A549 (cell line): ENCODE measurements around the gene SKIDA1. TPM values are rescaled to one million over a fixed set of nuclear protein-coding genes. Genes with fewer than 3 reads are reported as not detected.

Experiments
- ATAC-seq, 2 experiments: fragments of 200-7000 bp in 1 of 2; fragments of >200 bp in 1 of 2; cut with Nextera tagmentation in 1 of 2; cut with Tn5 transposase in 1 of 2; 3 replicates each; pipeline versions ENCODE4 v1.8.0 to v1.9.1; 2018 to 2020; ENCODE audit warnings: mild to moderate bottlenecking in 1 of 2, moderate library complexity in 1 of 2
- CTCF ChIA-PET: fragments of 300-600 bp; sonication (Branson Sonifier 250); formaldehyde crosslinking; extraction: SDS; loops from one replicate; lab custom pipeline; 2021; ENCODE audit warnings: antibody characterized with exemption, inconsistent platforms; lab: Yijun Ruan, JAX
- POLR2A ChIA-PET: fragments of 350-600 bp; formaldehyde crosslinking; extraction: SDS; loops from one replicate; lab custom pipeline; 2021; ENCODE audit warnings: antibody characterized with exemption, inconsistent platforms; lab: Yijun Ruan, JAX
- DNase-seq, 2 experiments: peaks; one replicate each; pipeline versions ENCODE4 v3.0.0 to v3.0.0-alpha.2; 2011 to 2016; ENCODE audit warnings: low read depth in 1 of 2, low spot score in 1 of 2
- FAIRE-seq: peaks from 2 replicates; lab custom pipeline; 2011; peaks lifted over from hg19 to GRCh38; lab: Jason Lieb, UNC
- H3K27ac ChIP-seq, 2 experiments: fragments of >200 bp; sonication (Bioruptor Twin); formaldehyde crosslinking; 3 replicates each; pipeline ENCODE4 v1.5.1; 2016 to 2017
- H3K4me1 ChIP-seq: fragments of >200 bp; sonication (Bioruptor Twin); formaldehyde crosslinking; 3 replicates; pipeline ENCODE4 v1.6.1; 2016
- H3K4me2 ChIP-seq: fragments of >200 bp; sonication (Bioruptor Twin); formaldehyde crosslinking; 3 replicates; pipeline ENCODE4 v1.6.1; 2016
- H3K4me3 ChIP-seq: fragments of >200 bp; sonication (Bioruptor Twin); formaldehyde crosslinking; 3 replicates; pipeline ENCODE4 v1.5.1; 2016
- H3K9me3 ChIP-seq: fragments of >200 bp; sonication (Bioruptor Twin); formaldehyde crosslinking; 3 replicates; pipeline ENCODE4 v1.6.1; 2016
- CTCF ChIP-seq: fragments of >200 bp; sonication (Bioruptor Twin); formaldehyde crosslinking; IDR thresholded peaks from 3 replicates; pipeline ENCODE4 v1.5.1; 2016
- FOSB ChIP-seq: fragments of 250-450 bp; sonication (Bioruptor Pico); IDR thresholded peaks from 2 replicates; pipeline ENCODE4 v1.5.0; 2020; ENCODE audit warnings: mild to moderate bottlenecking, moderate library complexity
- HDAC2 ChIP-seq: fragments of 200-600 bp; sonication (generic); IDR thresholded peaks from 2 replicates; pipeline ENCODE4 v1.6.1; 2016
- HOXB5 ChIP-seq: fragments of 250-450 bp; sonication (Bioruptor Pico); IDR thresholded peaks from 2 replicates; pipeline ENCODE4 v1.5.0; 2020; ENCODE audit warnings: mild to moderate bottlenecking, moderate library complexity
- JUN ChIP-seq, 2 experiments: fragments of >200 bp; sonication (Bioruptor Twin); formaldehyde crosslinking; IDR thresholded peaks; 2 replicates in 1 of 2; 3 replicates in 1 of 2; pipeline ENCODE4 v1.6.1; 2016 to 2017
- JUNB ChIP-seq: fragments of >200 bp; sonication (Bioruptor Twin); formaldehyde crosslinking; IDR thresholded peaks from 2 replicates; pipeline ENCODE4 v1.6.1; 2016
- MAX ChIP-seq: IDR thresholded peaks from 2 replicates; pipeline ENCODE4 v1.6.1; 2012
- PBX3 ChIP-seq: IDR thresholded peaks from 2 replicates; pipeline ENCODE4 v1.6.1; 2012
- POLR2A ChIP-seq: IDR thresholded peaks from 2 replicates; pipeline ENCODE4 v1.6.1; 2012; ENCODE audit warnings: mild to moderate bottlenecking, low read length
- RAD21 ChIP-seq, 2 experiments: fragments of >200 bp in 1 of 2; sonication (Bioruptor Twin) in 1 of 2; formaldehyde crosslinking in 1 of 2; IDR thresholded peaks in 1 of 2; conservative IDR thresholded peaks in 1 of 2; 2 replicates in 1 of 2; 3 replicates in 1 of 2; pipeline ENCODE4 v1.6.1; 2012 to 2018; ENCODE audit warnings: inconsistent platforms in 1 of 2
- RNF2 ChIP-seq: fragments of 200-600 bp; sonication (generic); IDR thresholded peaks from 2 replicates; pipeline ENCODE4 v1.6.1; 2016; ENCODE audit warnings: low read depth, mild to moderate bottlenecking, antibody characterized with exemption, moderate library complexity, borderline replicate concordance
- ZSCAN20 ChIP-seq: fragments of 250-450 bp; sonication (Bioruptor Pico); IDR thresholded peaks from 2 replicates; pipeline ENCODE4 v1.8.0; 2022; ENCODE audit warnings: mild to moderate bottlenecking, moderate library complexity
- WGBS: methylation state at CpG from one replicate; pipeline ENCODE4 v1.1.6; 2017; ENCODE audit errors: missing lambda C conversion rate; 5-methylcytosine and 5-hydroxymethylcytosine counted together
- polyA plus RNA-seq, 4 experiments: library from polyadenylated mRNA; depleted of rRNA in 3 of 4; stranded (reverse); fragments of >200 nt; fragmentation: RNase III in 1 of 4; extraction: RNeasy Plus Mini Kit Qiagen cat#74134 plus additional on column Dnase treatment in 1 of 4; gene quantifications; 2 replicates in 3 of 4; 3 replicates in 1 of 4; pipeline ENCODE4 v1.2.3, GENCODE V29; 2011 to 2017

SKIDA1 gene
- polyA plus RNA-seq, 2 of the 4 experiments (the other 2 are of a cell fraction), result 1.0 to 4.1 TPM

- ChIA-PET CTCF (interaction anchor here (1.8 kb wide), 1 partner anchor 11 kb away, joined by 6 read pairs; no protein-coding TSS in a partner anchor), POLR2A (no interaction called here)
- no peak for ATAC-seq
- Histone ChIP-seq H3K4me2 (peak overlapping the region; percentile 82), H3K9me3 (no peaks in the 10 kb centered on the region), H3K4me3 (peak overlapping the region; percentile 92), H3K4me1 (peaks cover 36% of the 10 kb centered on the region), H3K27ac (peak overlapping the region; percentile 94 to 99)
- no peak for DNase-seq
- TF ChIP-seq MAX, result peak; percentile 43; the same call in 1 of the 2 replicates
- TF ChIP-seq FOSB (CRISPR knock-in tag), result no peak
- whole genome bisulfite sequencing, result 24% methylated on average over 9 of the region's 9 CpGs
- no peak for FAIRE-seq
These were observed 10.0 kb upstream of the SKIDA1 start for GRCh38 chr10:21535494-21535965.

- POLR2A ChIA-PET, result no interaction called here
- CTCF ChIA-PET, result interaction anchor here (1.8 kb wide), 1 partner anchor 11 kb away, joined by 6 read pairs; no protein-coding TSS in a partner anchor
These were observed 9.4 kb upstream of the SKIDA1 start for GRCh38 chr10:21534604-21535493.

GRCh38 chr10:21534280-21534586, 8.8 kb upstream of the SKIDA1 start:
- FAIRE-seq (no peak), DNase-seq (no peak), ATAC-seq (peak in 1 of 2 experiments; percentile 76; a peak in 1 of 6 replicates)
- H3K4me2 ChIP-seq, result peak overlapping the region; percentile 82
- POLR2A ChIA-PET, result interaction anchor here (0.8 to 2.0 kb wide), 5 partner anchors 12 to 695 kb away, joined by 3 to 16 read pairs (median 3); no protein-coding TSS in a partner anchor
- WGBS, result no CpG with 5 or more reads among the region's 26 CpGs
- peak overlapping the region; percentile 92 for H3K4me3 ChIP-seq
- no peak for TF ChIP-seq PBX3
- TF ChIP-seq HOXB5 (CRISPR knock-in tag), result no peak
- TF ChIP-seq JUNB, result no peak
- TF ChIP-seq POLR2A, result no peak
- TF ChIP-seq RNF2, result no peak
- TF ChIP-seq HDAC2, result no peak
- no peak for TF ChIP-seq ZSCAN20 (CRISPR knock-in tag)
- H3K9me3 ChIP-seq, result no peaks in the 10 kb centered on the region
- peaks cover 38% of the 10 kb centered on the region for H3K4me1 ChIP-seq
- peak overlapping the region; percentile 94 to 99 for H3K27ac ChIP-seq
- CTCF ChIA-PET, result interaction anchor here (5.9 kb wide), 1 partner anchor 39 kb away, joined by 37 read pairs; no protein-coding TSS in a partner anchor

More at GRCh38 chr10:21534604-21535493, 9.4 kb upstream of the SKIDA1 start:
- TF ChIP-seq JUN (IDR thresholded peaks at IDR 0.05) (peak in 1 of 2 experiments; percentile 34; a peak in 2 of 5 replicates), RAD21 (conservative IDR thresholded peaks at IDR 0.05 in 1 of 2, IDR thresholded peaks at IDR 0.05 in 1 of 2) (peak in 1 of 2 experiments; percentile 11; a peak in 1 of 5 replicates), MAX (peak; percentile 53), CTCF (peak; percentile 20; the same call in 2 of the 3 replicates), HDAC2 (no peak)
- FAIRE-seq (no peak), DNase-seq (peak; percentile 31 to 69), ATAC-seq (peak; percentile 61 to 63)
- peak overlapping the region; percentile 82 for H3K4me2 ChIP-seq
- H3K27ac ChIP-seq, result peak overlapping the region; percentile 94 to 99
- WGBS, result 3% methylated on average over 27 of the region's 96 CpGs
- H3K4me3 ChIP-seq, result peak overlapping the region; percentile 92
- peaks cover 42% of the 10 kb centered on the region for H3K4me1 ChIP-seq
- H3K9me3 ChIP-seq, result no peaks in the 10 kb centered on the region
